HEK293 (cell line): ENCODE measurements around the gene RRAS.

Source experiments
- CTCF ChIA-PET: fragments of 350-600 bp; formaldehyde crosslinking; extraction: SDS; loops from one replicate; lab custom pipeline; 2021; ENCODE audit warnings: antibody characterized with exemption; lab: Yijun Ruan, JAX
- POLR2A ChIA-PET: fragments of 300-600 bp; formaldehyde crosslinking; extraction: SDS; loops from one replicate; lab custom pipeline; 2020; ENCODE audit warnings: antibody characterized with exemption, inconsistent platforms; lab: Yijun Ruan, JAX
- H3K27ac ChIP-seq: fragments of 200-500 bp; sonication (Bioruptor generic); 2 replicates; pipeline ENCODE4 v1.5.1; 2014; ENCODE audit warnings: low read depth, low read length, control low read depth, inconsistent platforms; ENCODE audit errors: extremely low read depth
- H3K36me3 ChIP-seq, 2 experiments: fragments of 200-500 bp in 1 of 2; sonication (Bioruptor generic) in 1 of 2; 1 replicate in 1 of 2; 2 replicates in 1 of 2; pipeline ENCODE4 v1.5.1; 2014 to 2017; ENCODE audit warnings: inconsistent platforms in 2 of 2, low read length in 2 of 2; ENCODE audit not compliant: control insufficient read depth in 2 of 2, insufficient read depth in 1 of 2
- H3K4me1 ChIP-seq: fragments of 200-500 bp; sonication (Bioruptor generic); 2 replicates; pipeline ENCODE4 v1.5.1; 2014; ENCODE audit warnings: mild to moderate bottlenecking, low read length, inconsistent platforms; ENCODE audit not compliant: control insufficient read depth, insufficient read depth
- H3K4me3 ChIP-seq: 2 replicates; pipeline ENCODE4 v1.5.1; 2011; ENCODE audit warnings: low read depth, mild to moderate bottlenecking, control low read depth, low read length, moderate library complexity
- H3K9me3 ChIP-seq: fragments of 200-500 bp; sonication (Bioruptor generic); 2 replicates; pipeline ENCODE4 v1.5.1; 2014; ENCODE audit warnings: low read depth, low read length, inconsistent platforms; ENCODE audit not compliant: control insufficient read depth, insufficient read depth
- AEBP2 ChIP-seq: fragments of 450-650 bp; formaldehyde crosslinking; IDR thresholded peaks from 2 replicates; pipeline ENCODE4 v1.5.1; 2016; ENCODE audit warnings: missing biosample characterization, missing genetic modification characterization, borderline replicate concordance
- GLI4 ChIP-seq: fragments of 450-650 bp; formaldehyde crosslinking; IDR thresholded peaks from 2 replicates; pipeline ENCODE4 v1.5.1; 2016; ENCODE audit warnings: missing biosample characterization, missing genetic modification characterization
- PRDM2 ChIP-seq: fragments of 450-650 bp; formaldehyde crosslinking; IDR thresholded peaks from 2 replicates; pipeline ENCODE4 v1.5.1; 2016; ENCODE audit warnings: missing biosample characterization, missing genetic modification characterization, borderline replicate concordance
- YY1 ChIP-seq: fragments of 450-650 bp; formaldehyde crosslinking; IDR thresholded peaks from 2 replicates; pipeline ENCODE4 v1.5.1; 2018; ENCODE audit warnings: missing biosample characterization, missing genetic modification characterization
- ZBTB17 ChIP-seq: fragments of 450-650 bp; formaldehyde crosslinking; IDR thresholded peaks from 2 replicates; pipeline ENCODE4 v1.5.1; 2016; ENCODE audit warnings: missing biosample characterization, missing genetic modification characterization
- ZBTB44 ChIP-seq: fragments of 450-650 bp; IDR thresholded peaks from 2 replicates; pipeline ENCODE4 v1.5.1; 2018; ENCODE audit warnings: missing biosample characterization, mild to moderate bottlenecking, missing genetic modification characterization
- ZFHX2 ChIP-seq: fragments of 450-650 bp; formaldehyde crosslinking; conservative IDR thresholded peaks from 2 replicates; pipeline ENCODE4 v1.5.1; 2016; ENCODE audit warnings: missing biosample characterization, missing genetic modification characterization
- ZFP3 ChIP-seq: fragments of 450-650 bp; formaldehyde crosslinking; IDR thresholded peaks from 2 replicates; pipeline ENCODE4 v1.5.1; 2016; ENCODE audit warnings: low read depth, missing biosample characterization, missing genetic modification characterization
- ZIC2 ChIP-seq: fragments of 450-650 bp; formaldehyde crosslinking; IDR thresholded peaks from 2 replicates; pipeline ENCODE4 v1.5.1; 2016; ENCODE audit warnings: missing biosample characterization, missing genetic modification characterization
- ZNF19 ChIP-seq: fragments of 450-650 bp; formaldehyde crosslinking; IDR thresholded peaks from 2 replicates; pipeline ENCODE4; 2016; ENCODE audit warnings: missing biosample characterization, missing genetic modification characterization, low read depth
- ZNF239 ChIP-seq: fragments of 450-650 bp; formaldehyde crosslinking; IDR thresholded peaks from 2 replicates; pipeline ENCODE4 v1.5.1; 2016; ENCODE audit warnings: missing biosample characterization, missing genetic modification characterization
- ZNF341 ChIP-seq: fragments of 450-650 bp; formaldehyde crosslinking; IDR thresholded peaks from 2 replicates; pipeline ENCODE4; 2016; ENCODE audit warnings: low read depth, missing biosample characterization, missing genetic modification characterization
- ZNF585B ChIP-seq: fragments of 450-650 bp; formaldehyde crosslinking; IDR thresholded peaks from 2 replicates; pipeline ENCODE4 v1.5.1; 2016; ENCODE audit warnings: missing biosample characterization, missing genetic modification characterization
- ZNF610 ChIP-seq: fragments of 450-650 bp; formaldehyde crosslinking; IDR thresholded peaks from 2 replicates; pipeline ENCODE4 v1.5.1; 2016; ENCODE audit warnings: missing biosample characterization, missing genetic modification characterization, borderline replicate concordance
- ZSCAN23 ChIP-seq: fragments of 450-650 bp; formaldehyde crosslinking; IDR thresholded peaks from 2 replicates; pipeline ENCODE4 v1.5.1; 2016; ENCODE audit warnings: missing biosample characterization, missing genetic modification characterization
- TF ChIP-seq, protein P1 (sequence below): fragments of 450-650 bp; formaldehyde crosslinking; IDR thresholded peaks from 2 replicates; pipeline ENCODE4 v1.5.1; 2016; ENCODE audit warnings: missing biosample characterization, missing genetic modification characterization
- TF ChIP-seq, protein P2 (sequence below): fragments of 450-650 bp; formaldehyde crosslinking; IDR thresholded peaks from 2 replicates; pipeline ENCODE4 v1.5.1; 2016; ENCODE audit warnings: missing biosample characterization, missing genetic modification characterization
- TF ChIP-seq, protein P3 (sequence below): fragments of 450-650 bp; formaldehyde crosslinking; IDR thresholded peaks from 2 replicates; pipeline ENCODE4 v1.5.1; 2016; ENCODE audit warnings: missing biosample characterization, missing genetic modification characterization

RRAS gene

DNA sequence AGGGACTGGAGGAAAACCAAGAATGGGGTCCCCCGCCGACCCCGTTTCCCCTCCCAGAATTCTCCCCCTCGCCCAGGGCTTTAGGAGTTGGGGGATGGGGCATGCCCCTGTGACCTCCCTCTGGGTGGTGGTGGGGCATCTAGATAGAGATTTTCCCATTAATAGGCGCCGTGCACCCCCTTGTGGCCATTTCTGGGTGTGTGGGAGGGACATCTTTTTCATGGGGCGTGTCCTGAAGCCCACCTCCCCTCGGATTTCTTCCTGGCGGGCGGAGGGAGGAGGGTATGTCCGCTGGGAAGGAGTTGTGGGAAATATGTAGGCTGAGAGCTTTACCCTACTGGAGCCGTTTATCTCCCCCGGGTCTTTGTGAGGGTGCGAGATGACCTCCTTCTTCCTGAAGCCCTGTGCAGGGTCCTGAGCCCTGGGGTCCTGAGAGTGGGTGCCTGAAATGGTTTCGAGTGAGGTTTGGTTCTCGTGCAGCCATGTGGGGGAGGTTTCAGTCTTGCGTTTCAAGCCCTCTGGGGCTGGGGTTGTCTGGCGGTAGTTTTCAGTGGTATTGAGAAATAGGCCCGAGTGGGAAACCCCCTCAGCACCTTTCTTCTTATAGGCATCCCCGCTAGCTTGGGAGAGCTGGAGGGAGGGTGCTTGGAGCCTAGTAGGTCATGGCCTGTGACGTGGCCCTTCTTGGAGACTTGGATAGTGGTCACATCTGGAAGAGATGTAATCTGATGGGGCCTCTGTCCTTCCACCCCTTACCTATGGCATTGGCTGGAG lies 38.1 kb upstream of the RRAS start:
- ChIA-PET CTCF (interaction anchor here (0.6 to 4.4 kb wide), 16 partner anchors 10 to 353 kb away, joined by 3 to 27 read pairs (median 4); partner anchors contain the start of genes BCL2L12, IRF3 and RRAS), POLR2A (interaction anchor here (0.6 to 3.8 kb wide), 5 partner anchors 16 to 251 kb away, joined by 7 to 56 read pairs (median 26); partner anchors contain the start of genes ATF5, NUP62, PRR12 and RRAS)
- H3K4me1 ChIP-seq, result peaks cover 17% of the 10 kb centered on the region
- H3K36me3 ChIP-seq, result peaks cover 26 to 30% of the 10 kb centered on the region in 2 experiments
- peak overlapping the region; percentile 76 for H3K4me3 ChIP-seq
- H3K27ac ChIP-seq, result peak overlapping the region; percentile 94
- no peaks in the 10 kb centered on the region for H3K9me3 ChIP-seq
- TF ChIP-seq ZNF585B (tag by site-specific recombination) (no peak), GLI4 (tag by site-specific recombination) (no peak), ZIC2 (peak; percentile 11; the same call in 1 of the 2 replicates), ZNF341 (tag by site-specific recombination) (no peak), ZNF19 (no peak), ZNF610 (tag by site-specific recombination) (no peak), ZNF239 (tag by site-specific recombination) (no peak), AEBP2 (tag by site-specific recombination) (no peak), ZBTB17 (tag by site-specific recombination) (no peak), ZFHX2 (tag by site-specific recombination) (peak; percentile 67), ZSCAN23 (tag by site-specific recombination) (no peak), ZFP3 (tag by site-specific recombination) (no peak), ZBTB44 (tag by site-specific recombination) (no peak), PRDM2 (no peak), YY1 (tag by site-specific recombination) (no peak)
- TF ChIP-seq, protein P1, sequence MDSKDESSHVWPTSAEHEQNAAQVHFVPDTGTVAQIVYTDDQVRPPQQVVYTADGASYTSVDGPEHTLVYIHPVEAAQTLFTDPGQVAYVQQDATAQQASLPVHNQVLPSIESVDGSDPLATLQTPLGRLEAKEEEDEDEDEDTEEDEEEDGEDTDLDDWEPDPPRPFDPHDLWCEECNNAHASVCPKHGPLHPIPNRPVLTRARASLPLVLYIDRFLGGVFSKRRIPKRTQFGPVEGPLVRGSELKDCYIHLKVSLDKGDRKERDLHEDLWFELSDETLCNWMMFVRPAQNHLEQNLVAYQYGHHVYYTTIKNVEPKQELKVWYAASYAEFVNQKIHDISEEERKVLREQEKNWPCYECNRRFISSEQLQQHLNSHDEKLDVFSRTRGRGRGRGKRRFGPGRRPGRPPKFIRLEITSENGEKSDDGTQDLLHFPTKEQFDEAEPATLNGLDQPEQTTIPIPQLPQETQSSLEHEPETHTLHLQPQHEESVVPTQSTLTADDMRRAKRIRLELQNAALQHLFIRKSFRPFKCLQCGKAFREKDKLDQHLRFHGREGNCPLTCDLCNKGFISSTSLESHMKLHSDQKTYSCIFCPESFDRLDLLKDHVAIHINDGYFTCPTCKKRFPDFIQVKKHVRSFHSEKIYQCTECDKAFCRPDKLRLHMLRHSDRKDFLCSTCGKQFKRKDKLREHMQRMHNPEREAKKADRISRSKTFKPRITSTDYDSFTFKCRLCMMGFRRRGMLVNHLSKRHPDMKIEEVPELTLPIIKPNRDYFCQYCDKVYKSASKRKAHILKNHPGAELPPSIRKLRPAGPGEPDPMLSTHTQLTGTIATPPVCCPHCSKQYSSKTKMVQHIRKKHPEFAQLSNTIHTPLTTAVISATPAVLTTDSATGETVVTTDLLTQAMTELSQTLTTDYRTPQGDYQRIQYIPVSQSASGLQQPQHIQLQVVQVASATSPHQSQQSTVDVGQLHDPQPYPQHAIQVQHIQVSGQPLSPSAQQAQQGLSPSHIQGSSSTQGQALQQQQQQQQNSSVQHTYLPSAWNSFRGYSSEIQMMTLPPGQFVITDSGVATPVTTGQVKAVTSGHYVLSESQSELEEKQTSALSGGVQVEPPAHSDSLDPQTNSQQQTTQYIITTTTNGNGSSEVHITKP (tag by site-specific recombination), result peak; percentile 59
- TF ChIP-seq, protein P2, sequence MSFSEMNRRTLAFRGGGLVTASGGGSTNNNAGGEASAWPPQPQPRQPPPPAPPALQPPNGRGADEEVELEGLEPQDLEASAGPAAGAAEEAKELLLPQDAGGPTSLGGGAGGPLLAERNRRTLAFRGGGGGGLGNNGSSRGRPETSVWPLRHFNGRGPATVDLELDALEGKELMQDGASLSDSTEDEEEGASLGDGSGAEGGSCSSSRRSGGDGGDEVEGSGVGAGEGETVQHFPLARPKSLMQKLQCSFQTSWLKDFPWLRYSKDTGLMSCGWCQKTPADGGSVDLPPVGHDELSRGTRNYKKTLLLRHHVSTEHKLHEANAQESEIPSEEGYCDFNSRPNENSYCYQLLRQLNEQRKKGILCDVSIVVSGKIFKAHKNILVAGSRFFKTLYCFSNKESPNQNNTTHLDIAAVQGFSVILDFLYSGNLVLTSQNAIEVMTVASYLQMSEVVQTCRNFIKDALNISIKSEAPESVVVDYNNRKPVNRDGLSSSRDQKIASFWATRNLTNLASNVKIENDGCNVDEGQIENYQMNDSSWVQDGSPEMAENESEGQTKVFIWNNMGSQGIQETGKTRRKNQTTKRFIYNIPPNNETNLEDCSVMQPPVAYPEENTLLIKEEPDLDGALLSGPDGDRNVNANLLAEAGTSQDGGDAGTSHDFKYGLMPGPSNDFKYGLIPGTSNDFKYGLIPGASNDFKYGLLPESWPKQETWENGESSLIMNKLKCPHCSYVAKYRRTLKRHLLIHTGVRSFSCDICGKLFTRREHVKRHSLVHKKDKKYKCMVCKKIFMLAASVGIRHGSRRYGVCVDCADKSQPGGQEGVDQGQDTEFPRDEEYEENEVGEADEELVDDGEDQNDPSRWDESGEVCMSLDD (tag by site-specific recombination), result peak; percentile 38; the same call in 1 of the 2 replicates
- TF ChIP-seq, protein P3, sequence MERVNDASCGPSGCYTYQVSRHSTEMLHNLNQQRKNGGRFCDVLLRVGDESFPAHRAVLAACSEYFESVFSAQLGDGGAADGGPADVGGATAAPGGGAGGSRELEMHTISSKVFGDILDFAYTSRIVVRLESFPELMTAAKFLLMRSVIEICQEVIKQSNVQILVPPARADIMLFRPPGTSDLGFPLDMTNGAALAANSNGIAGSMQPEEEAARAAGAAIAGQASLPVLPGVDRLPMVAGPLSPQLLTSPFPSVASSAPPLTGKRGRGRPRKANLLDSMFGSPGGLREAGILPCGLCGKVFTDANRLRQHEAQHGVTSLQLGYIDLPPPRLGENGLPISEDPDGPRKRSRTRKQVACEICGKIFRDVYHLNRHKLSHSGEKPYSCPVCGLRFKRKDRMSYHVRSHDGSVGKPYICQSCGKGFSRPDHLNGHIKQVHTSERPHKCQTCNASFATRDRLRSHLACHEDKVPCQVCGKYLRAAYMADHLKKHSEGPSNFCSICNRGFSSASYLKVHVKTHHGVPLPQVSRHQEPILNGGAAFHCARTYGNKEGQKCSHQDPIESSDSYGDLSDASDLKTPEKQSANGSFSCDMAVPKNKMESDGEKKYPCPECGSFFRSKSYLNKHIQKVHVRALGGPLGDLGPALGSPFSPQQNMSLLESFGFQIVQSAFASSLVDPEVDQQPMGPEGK (tag by site-specific recombination), result peak; percentile 19; the same call in 1 of the 2 replicates
